BE2C (cell line): ENCODE measurements around the gene CCDC85B.
A peak's percentile ranks its signal among the peaks of the same experiment; 100 is the strongest.

ENCODE experiments used
- DNase-seq: peaks from one replicate; pipeline ENCODE4 v3.0.0-alpha.2; 2020
- H3K27me3 ChIP-seq: fragments of 250-450 bp; sonication (Bioruptor Pico); 2 replicates; pipeline ENCODE4 v1.5.1; 2020; ENCODE audit warnings: mild to moderate bottlenecking
- H3K36me3 ChIP-seq: fragments of 250-450 bp; sonication (Bioruptor Pico); 2 replicates; pipeline ENCODE4 v1.5.1; 2020; ENCODE audit warnings: mild to moderate bottlenecking
- H3K4me1 ChIP-seq: fragments of 250-450 bp; sonication (Bioruptor Pico); 2 replicates; pipeline ENCODE4 v1.5.1; 2020
- H3K4me3 ChIP-seq: 2 replicates; pipeline ENCODE4 v1.5.1; 2011; ENCODE audit warnings: low read depth, low read length
- H3K9me3 ChIP-seq: fragments of 250-450 bp; sonication (Bioruptor Pico); 2 replicates; pipeline ENCODE4 v1.5.1; 2020
- TF ChIP-seq, protein P1 (sequence below): IDR thresholded peaks from 2 replicates; pipeline ENCODE4 v1.5.1; 2012; ENCODE audit warnings: mild to moderate bottlenecking, low read depth, low read length

The CCDC85B gene

DNA sequence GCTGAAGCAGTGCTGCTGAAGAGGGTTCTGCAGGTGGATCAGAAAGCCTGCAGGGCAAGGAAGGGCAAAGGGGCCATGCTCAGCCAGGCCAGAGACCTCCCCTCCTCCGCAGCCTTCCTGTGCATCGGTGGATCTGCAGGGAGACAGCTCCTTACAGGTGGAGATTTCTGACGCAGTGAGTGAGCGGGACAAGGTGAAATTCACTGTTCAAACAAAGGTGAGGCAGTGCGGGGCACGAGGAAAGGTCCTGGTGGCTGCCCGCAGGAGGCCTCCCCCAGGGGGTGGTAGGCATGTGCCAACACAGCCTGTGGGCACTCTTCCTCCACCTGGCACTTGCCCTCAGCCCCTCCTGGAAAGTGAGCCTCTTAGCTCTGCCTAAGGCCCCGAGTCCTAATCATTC, 41.1 kb upstream of the CCDC85B start:
- no peak for DNase-seq
- H3K36me3 ChIP-seq, result peaks cover 29% of the 10 kb centered on the region
- H3K4me1 ChIP-seq, result no peaks in the 10 kb centered on the region
- no peaks in the 10 kb centered on the region for H3K9me3 ChIP-seq
- no peak overlapping the region for H3K4me3 ChIP-seq
- no peaks in the 10 kb centered on the region for H3K27me3 ChIP-seq
- TF ChIP-seq, protein P1, sequence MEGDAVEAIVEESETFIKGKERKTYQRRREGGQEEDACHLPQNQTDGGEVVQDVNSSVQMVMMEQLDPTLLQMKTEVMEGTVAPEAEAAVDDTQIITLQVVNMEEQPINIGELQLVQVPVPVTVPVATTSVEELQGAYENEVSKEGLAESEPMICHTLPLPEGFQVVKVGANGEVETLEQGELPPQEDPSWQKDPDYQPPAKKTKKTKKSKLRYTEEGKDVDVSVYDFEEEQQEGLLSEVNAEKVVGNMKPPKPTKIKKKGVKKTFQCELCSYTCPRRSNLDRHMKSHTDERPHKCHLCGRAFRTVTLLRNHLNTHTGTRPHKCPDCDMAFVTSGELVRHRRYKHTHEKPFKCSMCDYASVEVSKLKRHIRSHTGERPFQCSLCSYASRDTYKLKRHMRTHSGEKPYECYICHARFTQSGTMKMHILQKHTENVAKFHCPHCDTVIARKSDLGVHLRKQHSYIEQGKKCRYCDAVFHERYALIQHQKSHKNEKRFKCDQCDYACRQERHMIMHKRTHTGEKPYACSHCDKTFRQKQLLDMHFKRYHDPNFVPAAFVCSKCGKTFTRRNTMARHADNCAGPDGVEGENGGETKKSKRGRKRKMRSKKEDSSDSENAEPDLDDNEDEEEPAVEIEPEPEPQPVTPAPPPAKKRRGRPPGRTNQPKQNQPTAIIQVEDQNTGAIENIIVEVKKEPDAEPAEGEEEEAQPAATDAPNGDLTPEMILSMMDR, result no peak

DNA sequence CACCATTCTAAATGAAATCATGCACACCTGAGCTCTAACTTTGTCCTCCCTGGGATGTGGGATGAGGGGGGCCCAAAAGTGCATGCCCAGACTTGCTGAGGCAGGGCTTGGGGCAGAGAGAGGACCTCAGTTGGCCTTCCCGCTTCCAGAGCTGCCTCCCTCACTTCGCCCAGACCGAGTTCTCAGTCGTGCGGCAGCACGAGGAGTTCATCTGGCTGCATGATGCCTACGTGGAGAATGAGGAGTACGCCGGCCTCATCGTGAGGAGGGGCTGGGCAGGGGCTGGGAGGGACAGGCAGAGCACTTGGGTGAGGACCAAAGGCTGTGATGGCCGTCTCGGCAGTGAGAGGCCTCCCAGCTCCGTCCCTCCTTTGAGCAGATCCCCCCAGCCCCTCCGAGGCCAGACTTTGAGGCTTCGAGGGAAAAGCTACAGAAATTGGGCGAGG, 40.7 kb upstream of the CCDC85B start:
- H3K27me3 ChIP-seq, result no peaks in the 10 kb centered on the region
- H3K4me3 ChIP-seq, result no peak overlapping the region
- TF ChIP-seq, protein P1, result no peak
- DNase-seq, result no peak
- no peaks in the 10 kb centered on the region for H3K9me3 ChIP-seq
- H3K4me1 ChIP-seq, result no peaks in the 10 kb centered on the region
- H3K36me3 ChIP-seq, result peaks cover 30% of the 10 kb centered on the region

DNA sequence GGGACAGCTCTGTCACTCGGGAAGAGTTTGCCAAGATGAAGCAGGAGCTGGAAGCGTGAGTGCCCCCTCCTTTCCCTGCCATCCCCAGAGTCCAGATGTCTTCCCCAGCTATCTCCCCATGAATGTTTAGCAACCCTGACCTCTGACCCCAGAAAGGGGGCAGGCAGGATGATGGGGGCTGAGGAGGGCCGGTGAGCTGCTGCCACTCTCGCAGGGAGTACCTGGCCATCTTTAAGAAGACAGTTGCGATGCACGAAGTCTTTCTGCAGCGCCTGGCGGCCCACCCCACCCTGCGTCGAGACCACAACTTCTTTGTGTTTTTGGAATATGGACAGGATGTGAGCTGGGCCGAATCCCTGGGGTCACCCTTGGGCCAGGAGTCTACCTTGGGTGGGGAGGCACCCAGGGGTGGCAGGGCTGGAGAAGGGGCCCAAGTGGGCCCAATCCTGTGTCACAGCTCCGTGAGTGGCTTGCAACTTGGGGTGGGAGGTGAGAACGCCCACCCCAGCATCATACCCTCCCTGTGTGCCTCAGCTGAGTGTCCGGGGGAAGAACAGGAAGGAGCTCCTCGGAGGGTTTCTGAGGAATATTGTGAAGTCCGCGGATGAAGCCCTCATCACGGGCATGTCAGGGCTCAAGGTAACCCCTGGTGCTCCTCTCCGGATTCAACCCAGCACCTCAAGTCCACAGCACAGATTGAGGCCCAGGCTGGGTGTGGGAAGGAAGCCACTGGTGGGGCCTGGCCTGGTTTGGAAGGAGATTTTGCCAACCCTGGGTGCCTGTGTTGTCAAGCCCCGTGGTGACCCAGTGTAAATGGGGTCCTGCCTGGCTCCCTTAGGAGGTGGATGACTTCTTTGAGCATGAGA, 40.0 kb upstream of the CCDC85B start:
- no peaks in the 10 kb centered on the region for H3K27me3 ChIP-seq
- peaks cover 34% of the 10 kb centered on the region for H3K36me3 ChIP-seq
- H3K4me1 ChIP-seq, result no peaks in the 10 kb centered on the region
- H3K9me3 ChIP-seq, result no peaks in the 10 kb centered on the region
- H3K4me3 ChIP-seq, result no peak overlapping the region
- TF ChIP-seq, protein P1, result no peak
- DNase-seq, result no peak

DNA sequence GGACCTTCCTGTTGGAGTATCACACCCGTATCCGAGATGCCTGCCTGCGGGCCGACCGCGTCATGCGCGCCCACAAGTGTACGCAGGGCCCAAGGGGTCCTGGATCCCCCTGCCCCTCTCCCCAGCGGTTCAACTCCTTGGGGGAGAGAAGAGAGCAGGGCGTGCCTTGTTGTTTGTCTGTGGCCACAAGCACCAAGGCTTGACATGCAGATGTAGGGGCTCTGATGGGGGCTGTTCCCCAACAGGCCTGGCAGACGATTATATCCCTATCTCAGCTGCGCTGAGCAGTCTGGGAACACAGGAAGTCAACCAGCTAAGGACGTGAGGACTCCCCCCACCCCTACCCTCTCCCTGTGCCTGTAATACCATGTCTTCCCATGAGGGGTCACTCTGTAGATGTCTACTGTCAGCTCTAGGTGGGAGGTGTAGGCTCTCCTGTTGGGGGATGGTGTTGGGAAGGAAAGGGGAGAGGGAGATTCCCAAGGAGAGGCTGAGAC, 39.3 kb upstream of the CCDC85B start:
- H3K36me3 ChIP-seq, result peaks cover 41% of the 10 kb centered on the region
- H3K9me3 ChIP-seq, result no peaks in the 10 kb centered on the region
- TF ChIP-seq, protein P1, result peak; percentile 74
- no peak for DNase-seq
- H3K27me3 ChIP-seq, result no peaks in the 10 kb centered on the region
- no peaks in the 10 kb centered on the region for H3K4me1 ChIP-seq
- H3K4me3 ChIP-seq, result no peak overlapping the region

DNA sequence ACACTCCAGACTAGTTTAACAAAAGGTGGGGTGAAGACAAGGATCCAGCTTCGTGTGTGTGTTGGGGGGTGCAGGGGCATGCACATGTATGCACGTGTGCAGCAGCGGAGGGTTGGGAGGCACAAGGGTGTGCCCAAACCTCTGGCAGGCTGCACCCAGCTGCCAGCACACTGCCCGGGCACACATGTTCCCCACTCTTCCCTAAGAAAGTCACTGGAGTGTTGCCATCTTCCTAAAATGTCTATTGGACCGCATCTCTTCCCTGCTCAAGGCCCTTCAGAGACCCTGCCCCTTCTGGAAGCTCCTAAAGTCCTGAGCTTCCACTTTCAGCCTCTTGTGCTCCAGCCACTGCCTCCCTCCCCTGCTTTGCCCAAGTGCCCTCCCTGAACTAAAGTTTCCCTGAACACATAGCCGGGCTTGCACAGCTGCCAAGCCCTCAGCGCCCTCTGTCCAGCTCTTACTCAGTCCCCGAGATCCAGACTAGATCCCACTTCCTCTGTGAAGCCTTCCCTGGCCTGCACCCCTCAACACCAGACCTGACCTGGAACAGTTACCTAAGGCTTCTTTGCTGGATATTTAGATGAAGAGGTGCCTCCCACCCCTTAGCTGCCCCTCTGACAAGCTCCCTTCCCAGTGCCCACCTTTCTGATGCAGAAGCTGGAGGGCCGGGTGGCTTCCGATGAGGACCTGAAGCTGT, 38.5 kb upstream of the CCDC85B start:
- DNase-seq, result no peak
- no peaks in the 10 kb centered on the region for H3K9me3 ChIP-seq
- no peak overlapping the region for H3K4me3 ChIP-seq
- peaks cover 50% of the 10 kb centered on the region for H3K36me3 ChIP-seq
- TF ChIP-seq, protein P1, result no peak
- no peaks in the 10 kb centered on the region for H3K27me3 ChIP-seq
- no peaks in the 10 kb centered on the region for H3K4me1 ChIP-seq
